Endothelial cell of umbilical vein (primary cell): Measurements from ENCODE around the gene AFTPH.
A peak's percentile ranks its signal among the peaks of the same experiment; 100 is the strongest.

ENCODE experiments used
- CTCF ChIP-seq, 2 donors: IDR thresholded peaks; 1 replicate in 1 of 2; 2 replicates in 1 of 2; pipeline ENCODE4 v1.5.1; 2011; ENCODE audit warnings: low read length in 2 of 2, mild to moderate bottlenecking in 2 of 2, moderate library complexity in 2 of 2, control low read depth in 1 of 2, inconsistent platforms in 1 of 2, low read depth in 1 of 2; ENCODE audit not compliant: insufficient read depth in 1 of 2; ENCODE audit errors: extremely low read depth in 1 of 2
- EZH2 ChIP-seq: IDR thresholded peaks from 2 replicates; pipeline ENCODE4 v1.6.1; 2012; ENCODE audit warnings: borderline replicate concordance, low read depth, mild to moderate bottlenecking, moderate library complexity, low read length, inconsistent platforms; ENCODE audit not compliant: severe bottlenecking
- FOS ChIP-seq: IDR thresholded peaks from 2 replicates; pipeline ENCODE4 v1.6.1; 2011; ENCODE audit warnings: mild to moderate bottlenecking, low read length, moderate library complexity, borderline replicate concordance; ENCODE audit not compliant: insufficient read depth
- JUN ChIP-seq: IDR thresholded peaks from 2 replicates; pipeline ENCODE4 v1.6.1; 2011; ENCODE audit warnings: borderline replicate concordance, low read depth; ENCODE audit not compliant: insufficient read length, insufficient read depth
- POLR2A ChIP-seq: IDR thresholded peaks from 2 replicates; pipeline ENCODE4 v1.6.1; 2012; ENCODE audit warnings: low read depth, mild to moderate bottlenecking, control low read depth, low read length
- POLR2AphosphoS5 ChIP-seq: IDR thresholded peaks from 2 replicates; pipeline ENCODE4 v1.6.1; 2012; ENCODE audit warnings: low read depth, mild to moderate bottlenecking, control low read depth, low read length, moderate library complexity; ENCODE audit not compliant: insufficient read depth

- no peak for TF ChIP-seq POLR2A
- TF ChIP-seq POLR2AphosphoS5, result peak; percentile 32
- TF ChIP-seq CTCF (IDR thresholded peaks at IDR 0.05; ENCODE audit: extremely low read depth in 1 of 2, insufficient read depth in 1 of 2, low read depth in 1 of 2, low read length in 2 of 2), result no peak
- no peak for TF ChIP-seq FOS
- no peak for TF ChIP-seq EZH2
- TF ChIP-seq JUN, result no peak
These were observed 34.9 kb upstream of the AFTPH start for GRCh38 chr2:64489081-64489751.
